Calu3 (cell line): ENCODE results near the gene OSBPL7. TPM values are rescaled to one million over a fixed set of nuclear protein-coding genes. Genes with fewer than 3 reads are reported as not detected.

ENCODE experiments used
- BruUV-seq: library from RNA; stranded (reverse); fragments of 400-500 nt; replicated peaks from 2 replicates; lab custom pipeline; 2021; lab: Mats Ljungman, UMichigan
- CTCF ChIA-PET: fragments of 300-600 bp; sonication (Branson Sonifier 250); formaldehyde crosslinking; loops from one replicate; lab custom pipeline; 2022; ENCODE audit warnings: antibody characterized with exemption; lab: Charles Lee
- DNase-seq: peaks from one replicate; pipeline ENCODE4 v3.0.0; 2022
- H3K27ac Mint-ChIP-seq: one replicate; pipeline ENCODE4 v1.8.0; 2022; ENCODE audit warnings: mixed read lengths; ENCODE audit not compliant: unreplicated experiment
- H3K27me3 Mint-ChIP-seq: one replicate; pipeline ENCODE4 v1.8.0; 2022; ENCODE audit warnings: mixed read lengths; ENCODE audit not compliant: unreplicated experiment
- H3K36me3 Mint-ChIP-seq: one replicate; pipeline ENCODE4 v1.8.0; 2022; ENCODE audit warnings: mild to moderate bottlenecking, moderate library complexity, mixed read lengths; ENCODE audit not compliant: insufficient read depth, unreplicated experiment
- H3K4me1 Mint-ChIP-seq: one replicate; pipeline ENCODE4 v1.8.0; 2022; ENCODE audit warnings: mild to moderate bottlenecking, low read depth, mixed read lengths; ENCODE audit not compliant: unreplicated experiment
- H3K4me3 Mint-ChIP-seq: one replicate; pipeline ENCODE4 v1.8.0; 2022; ENCODE audit warnings: mild to moderate bottlenecking, low read depth, moderate library complexity, mixed read lengths; ENCODE audit not compliant: unreplicated experiment
- H3K9me3 Mint-ChIP-seq: one replicate; pipeline ENCODE4 v1.8.0; 2022; ENCODE audit warnings: low read depth, mixed read lengths; ENCODE audit not compliant: unreplicated experiment
- intact Hi-C: fragments of 100-400 bp; cut with micrococcal nuclease; formaldehyde crosslinking; loops from one replicate; pipeline ENCODE4 v1.10.0; 2022; ENCODE audit not compliant: unreplicated experiment
- total RNA-seq: library from RNA; stranded (reverse); gene quantifications from 2 replicates; pipeline ENCODE4 v1.2.3, GENCODE V29; 2022
- TF ChIP-seq, protein P1 (sequence below): fragments of 200-600 bp; IDR thresholded peaks from one replicate; pipeline ENCODE4 v1.8.0; 2022; ENCODE audit warnings: antibody characterized with exemption; ENCODE audit not compliant: unreplicated experiment

Gene OSBPL7
- total RNA-seq, 1 experiment from 2014 or later: 58.4 TPM

GRCh38 chr17:47834756-47835155, 13.2 kb upstream of the OSBPL7 start:
- BruUV-seq: no TSS peak
- no peak overlapping the region for H3K4me3 Mint-ChIP-seq
- no peak overlapping the region for H3K27ac Mint-ChIP-seq
- no peak for DNase-seq
- peaks cover 9% of the 10 kb centered on the region for H3K4me1 Mint-ChIP-seq
- peaks cover 33% of the 10 kb centered on the region for H3K36me3 Mint-ChIP-seq
- no peaks in the 10 kb centered on the region for H3K27me3 Mint-ChIP-seq
- CTCF ChIA-PET: interaction anchor here (0.6 kb wide), 1 partner anchor 8 kb away, joined by 3 read pairs; no protein-coding TSS in a partner anchor
- TF ChIP-seq, protein P1, sequence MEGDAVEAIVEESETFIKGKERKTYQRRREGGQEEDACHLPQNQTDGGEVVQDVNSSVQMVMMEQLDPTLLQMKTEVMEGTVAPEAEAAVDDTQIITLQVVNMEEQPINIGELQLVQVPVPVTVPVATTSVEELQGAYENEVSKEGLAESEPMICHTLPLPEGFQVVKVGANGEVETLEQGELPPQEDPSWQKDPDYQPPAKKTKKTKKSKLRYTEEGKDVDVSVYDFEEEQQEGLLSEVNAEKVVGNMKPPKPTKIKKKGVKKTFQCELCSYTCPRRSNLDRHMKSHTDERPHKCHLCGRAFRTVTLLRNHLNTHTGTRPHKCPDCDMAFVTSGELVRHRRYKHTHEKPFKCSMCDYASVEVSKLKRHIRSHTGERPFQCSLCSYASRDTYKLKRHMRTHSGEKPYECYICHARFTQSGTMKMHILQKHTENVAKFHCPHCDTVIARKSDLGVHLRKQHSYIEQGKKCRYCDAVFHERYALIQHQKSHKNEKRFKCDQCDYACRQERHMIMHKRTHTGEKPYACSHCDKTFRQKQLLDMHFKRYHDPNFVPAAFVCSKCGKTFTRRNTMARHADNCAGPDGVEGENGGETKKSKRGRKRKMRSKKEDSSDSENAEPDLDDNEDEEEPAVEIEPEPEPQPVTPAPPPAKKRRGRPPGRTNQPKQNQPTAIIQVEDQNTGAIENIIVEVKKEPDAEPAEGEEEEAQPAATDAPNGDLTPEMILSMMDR: no peak
- H3K9me3 Mint-ChIP-seq: no peaks in the 10 kb centered on the region
- intact Hi-C loops: no loop called here

DNA sequence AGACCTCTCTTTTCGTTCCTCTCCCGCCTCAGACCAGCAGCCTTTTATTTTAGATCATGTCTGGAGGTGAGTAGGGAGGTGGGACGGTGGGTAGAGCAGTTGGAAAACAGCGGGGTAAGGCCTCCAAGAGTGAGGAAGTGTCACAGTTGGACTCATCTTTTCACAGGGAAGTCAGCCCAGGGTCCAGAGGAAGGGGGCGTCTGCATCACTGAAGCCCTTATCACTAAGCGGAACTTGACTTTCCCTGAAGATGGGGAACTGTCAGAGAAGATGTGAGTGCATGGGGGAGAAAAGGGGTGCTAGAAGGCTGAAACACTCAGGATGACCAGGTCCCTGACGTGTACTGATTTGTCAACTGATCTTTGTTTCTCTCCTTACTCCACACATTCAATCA, 10.3 kb upstream of the OSBPL7 start:
- TF ChIP-seq, protein P1: no peak
- Mint-ChIP-seq H3K4me3 (peak overlapping the region; percentile 95), H3K27me3 (no peaks in the 10 kb centered on the region), H3K9me3 (no peaks in the 10 kb centered on the region), H3K27ac (peak overlapping the region; percentile 89), H3K36me3 (peaks cover 51% of the 10 kb centered on the region), H3K4me1 (peaks cover 9% of the 10 kb centered on the region)
- no TSS peak for BruUV-seq
- intact Hi-C loops: loop anchor here (1.0 kb wide), 1 partner anchor 56 kb away; no protein-coding TSS in a partner anchor
- CTCF ChIA-PET: interaction anchor here (0.7 to 2.0 kb wide), 13 partner anchors 9 to 195 kb away, joined by 3 to 18 read pairs (median 6); partner anchors contain the start of genes OSBPL7, SCRN2, SP2 and SP6
- no peak for DNase-seq

DNA sequence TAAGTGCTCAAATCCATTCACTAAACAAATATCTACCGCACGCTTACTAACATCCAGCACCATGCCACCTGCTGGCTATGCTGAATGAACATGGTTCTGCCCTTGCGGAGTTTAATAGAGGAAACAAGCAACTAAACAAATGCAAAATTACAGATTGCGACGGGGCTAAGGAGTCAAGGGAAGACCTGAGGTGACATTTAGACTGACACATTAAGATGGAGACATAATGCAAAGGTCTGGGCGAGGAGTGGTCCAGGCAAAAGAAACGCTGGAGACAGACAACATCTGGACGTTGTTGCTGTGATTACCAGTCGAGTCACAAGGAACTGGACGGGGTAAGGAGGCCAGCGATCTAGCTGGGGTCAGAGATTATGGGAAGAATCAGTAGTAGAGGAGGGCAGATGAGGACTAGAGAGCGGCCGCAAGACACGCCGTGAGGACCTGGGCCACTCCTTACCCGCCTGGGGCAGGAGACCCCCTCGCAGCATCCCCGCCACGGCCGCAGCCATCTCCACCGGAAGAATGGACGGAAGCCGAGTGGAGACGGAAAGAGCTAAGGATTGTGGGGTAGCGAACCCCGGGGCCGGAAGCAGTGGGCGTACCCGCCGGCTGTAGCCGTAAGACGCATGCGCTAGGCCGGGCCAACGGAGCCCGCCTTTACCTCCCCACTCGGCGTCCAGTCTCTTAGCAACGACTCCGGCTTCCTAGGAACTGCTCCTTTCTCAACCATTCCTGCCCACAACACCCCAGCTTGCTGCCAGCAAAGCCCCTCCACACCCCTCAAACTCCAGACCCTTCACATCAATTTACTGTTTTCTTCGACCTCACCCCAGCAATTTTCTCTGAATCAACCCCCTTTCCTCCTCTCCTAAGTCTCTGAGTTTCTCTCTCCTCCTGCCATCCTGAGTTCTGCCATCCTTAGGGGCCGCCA, 9.7 kb upstream of the OSBPL7 start, which contains the start of the genes LRRC46 and MRPL10:
LRRC46 (plus strand) TSS at position 668 of the 931 bp plus-strand sequence. CDS start 320 bp downstream, outside the sequence.
MRPL10 (minus strand) TSS at position 539 of the 931 bp plus-strand sequence; CDS start at position 509, 30 bp downstream.
- Mint-ChIP-seq H3K27me3 (no peaks in the 10 kb centered on the region), H3K4me1 (peaks cover 9% of the 10 kb centered on the region), H3K27ac (peak within 1 kb of the TSS; percentile 89), H3K36me3 (peaks cover 58% of the 10 kb centered on the region), H3K4me3 (peak within 1 kb of the TSS; percentile 95), H3K9me3 (no peaks in the 10 kb centered on the region)
- peak; percentile 98 for DNase-seq
- CTCF ChIA-PET: interaction anchor here (0.7 to 2.0 kb wide), 16 partner anchors 9 to 1847 kb away, joined by 3 to 18 read pairs (median 4); partner anchors contain the start of genes OSBPL7, SCRN2, SP2 and SP6
- intact Hi-C loops: loop anchor here (1.0 kb wide), 1 partner anchor 55 kb away; no protein-coding TSS in a partner anchor
- TSS peak; percentile 78 for BruUV-seq
- TF ChIP-seq, protein P1: peak; percentile 43

DNA sequence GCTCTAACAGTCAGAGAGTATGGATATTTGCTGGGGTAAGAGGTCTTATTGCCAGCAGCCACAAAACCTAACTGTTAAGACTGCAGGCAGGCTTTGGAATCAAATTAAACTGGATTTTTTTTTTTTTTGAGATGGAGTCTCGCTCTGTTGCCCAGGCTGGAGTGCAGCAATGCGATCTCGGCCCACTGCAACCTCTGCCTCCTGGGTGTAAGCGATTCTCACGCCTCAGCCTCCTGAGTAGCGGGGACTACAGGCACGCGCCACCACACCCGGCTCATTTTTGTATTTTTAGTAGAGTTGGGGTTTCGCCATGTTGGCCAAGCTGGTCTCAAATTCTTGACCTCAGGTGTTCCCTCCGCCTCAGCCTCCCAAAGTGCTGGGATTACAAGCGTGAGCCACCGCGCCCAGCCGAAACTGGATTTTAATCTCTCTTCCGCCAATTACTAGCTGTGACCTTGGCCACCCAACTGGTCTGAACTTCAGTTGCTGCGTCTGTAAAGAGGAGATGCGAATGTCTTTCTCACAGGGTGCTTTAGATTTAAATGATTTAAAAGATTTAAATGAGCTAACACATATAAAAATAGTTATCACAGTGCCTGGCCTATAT, 8.9 kb upstream of the OSBPL7 start:
- peaks cover 65% of the 10 kb centered on the region for H3K36me3 Mint-ChIP-seq
- H3K27ac Mint-ChIP-seq: peak overlapping the region; percentile 89
- no peaks in the 10 kb centered on the region for H3K27me3 Mint-ChIP-seq
- TF ChIP-seq, protein P1: no peak
- no TSS peak for BruUV-seq
- intact Hi-C loops: loop anchor here (1.0 kb wide), 1 partner anchor 54 kb away; no protein-coding TSS in a partner anchor
- peak overlapping the region; percentile 95 for H3K4me3 Mint-ChIP-seq
- H3K4me1 Mint-ChIP-seq: peaks cover 9% of the 10 kb centered on the region
- DNase-seq: no peak
- CTCF ChIA-PET: interaction anchor here (0.8 to 2.0 kb wide), 8 partner anchors 9 to 1846 kb away, joined by 3 to 18 read pairs (median 6); partner anchors contain the start of genes OSBPL7 and SCRN2
- H3K9me3 Mint-ChIP-seq: no peaks in the 10 kb centered on the region
